H9 (cell line): ENCODE results near the gene CES1. TPM values are rescaled to one million over a fixed set of nuclear protein-coding genes. Genes with fewer than 3 reads are reported as not detected.

Experiments used
- DNase-seq: peaks from one replicate; pipeline ENCODE4 v3.0.0-alpha.2; 2017
- H2AFZ ChIP-seq: one replicate; pipeline ENCODE4 v1.6.1; 2013; ENCODE audit warnings: mild to moderate bottlenecking, low read length, control low read depth, moderate library complexity
- H2AK5ac ChIP-seq: 2 replicates; pipeline ENCODE4 v1.6.1; 2013; ENCODE audit warnings: low read length, control low read depth, mixed read lengths; ENCODE audit not compliant: insufficient read length
- H2BK120ac ChIP-seq: one replicate; pipeline ENCODE4 v1.6.1; 2013; ENCODE audit warnings: low read depth, mild to moderate bottlenecking, low read length, control low read depth, inconsistent platforms; ENCODE audit not compliant: poor library complexity, severe bottlenecking
- H2BK12ac ChIP-seq: 2 replicates; pipeline ENCODE4 v1.6.1; 2013; ENCODE audit warnings: low read length, control low read depth, mixed read lengths, low read depth; ENCODE audit not compliant: insufficient read length
- H2BK15ac ChIP-seq: 2 replicates; pipeline ENCODE4 v1.6.1; 2013; ENCODE audit warnings: low read depth, low read length, control low read depth
- H2BK20ac ChIP-seq: one replicate; pipeline ENCODE4 v1.6.1; 2013; ENCODE audit warnings: low read depth, mild to moderate bottlenecking, low read length, control low read depth, inconsistent platforms; ENCODE audit not compliant: poor library complexity, severe bottlenecking
- H2BK5ac ChIP-seq: 2 replicates; pipeline ENCODE4 v1.6.1; 2013; ENCODE audit warnings: low read length, control low read depth, mixed read lengths; ENCODE audit not compliant: insufficient read length
- H3K14ac ChIP-seq: 2 replicates; pipeline ENCODE4 v1.6.1; 2013; ENCODE audit warnings: low read length, control low read depth; ENCODE audit not compliant: insufficient read depth
- H3K18ac ChIP-seq: 2 replicates; pipeline ENCODE4 v1.6.1; 2013; ENCODE audit warnings: low read depth, mild to moderate bottlenecking, mixed read lengths, low read length, control low read depth; ENCODE audit not compliant: insufficient read length
- H3K23ac ChIP-seq: 2 replicates; pipeline ENCODE4 v1.6.1; 2013; ENCODE audit warnings: low read length, control low read depth, mixed read lengths, low read depth; ENCODE audit not compliant: insufficient read length
- H3K23me2 ChIP-seq: 2 replicates; pipeline ENCODE4 v1.6.1; 2013; ENCODE audit warnings: low read depth, mild to moderate bottlenecking, mixed read lengths, low read length, control low read depth; ENCODE audit not compliant: insufficient read length, poor library complexity, severe bottlenecking
- H3K27ac ChIP-seq: 2 replicates; pipeline ENCODE4 v1.5.1; 2013; ENCODE audit warnings: low read length, control low read depth, mixed read lengths, low read depth; ENCODE audit not compliant: insufficient read length
- H3K27me3 ChIP-seq: 2 replicates; pipeline ENCODE4 v1.6.1; 2013; ENCODE audit warnings: low read length, control low read depth, inconsistent platforms; ENCODE audit not compliant: insufficient read depth
- H3K4ac ChIP-seq: 2 replicates; pipeline ENCODE4 v1.6.1; 2013; ENCODE audit warnings: low read depth, mild to moderate bottlenecking, control low read depth, inconsistent platforms, low read length, moderate library complexity
- H3K4me1 ChIP-seq: 2 replicates; pipeline ENCODE4 v1.6.1; 2013; ENCODE audit warnings: low read length, control low read depth, inconsistent platforms; ENCODE audit not compliant: insufficient read depth
- H3K4me2 ChIP-seq: 2 replicates; pipeline ENCODE4 v1.6.1; 2013; ENCODE audit warnings: low read length, control low read depth, mixed read lengths; ENCODE audit not compliant: insufficient read length, insufficient read depth
- H3K56ac ChIP-seq: 2 replicates; pipeline ENCODE4 v1.6.1; 2013; ENCODE audit warnings: low read depth, mild to moderate bottlenecking, mixed read lengths, low read length, control low read depth; ENCODE audit not compliant: insufficient read length
- H3K79me1 ChIP-seq: 2 replicates; pipeline ENCODE4 v1.6.1; 2013; ENCODE audit warnings: low read depth, mild to moderate bottlenecking, moderate library complexity, low read length, control low read depth, inconsistent platforms; ENCODE audit not compliant: insufficient read depth, poor library complexity, severe bottlenecking
- H3K79me2 ChIP-seq: 2 replicates; pipeline ENCODE4 v1.6.1; 2013; ENCODE audit warnings: low read length, control low read depth, inconsistent platforms; ENCODE audit not compliant: insufficient read depth
- H3K9ac ChIP-seq: 2 replicates; pipeline ENCODE4 v1.6.1; 2013; ENCODE audit warnings: low read length, control low read depth, mixed read lengths; ENCODE audit not compliant: insufficient read length; ENCODE audit errors: extremely low read depth
- H3K9me3 ChIP-seq: one replicate; pipeline ENCODE4 v1.6.1; 2013; ENCODE audit warnings: low read depth, low read length, inconsistent platforms; ENCODE audit not compliant: control insufficient read depth
- H3T11ph ChIP-seq: one replicate; pipeline ENCODE4 v1.6.1; 2013; ENCODE audit warnings: mild to moderate bottlenecking, low read length, control low read depth, inconsistent platforms
- H4K20me1 ChIP-seq: one replicate; pipeline ENCODE4 v1.6.1; 2013; ENCODE audit not compliant: control insufficient read depth, insufficient read length, insufficient read depth
- H4K5ac ChIP-seq: 2 replicates; pipeline ENCODE4 v1.6.1; 2013; ENCODE audit warnings: low read depth, mild to moderate bottlenecking, mixed read lengths, low read length, control low read depth; ENCODE audit not compliant: insufficient read length
- H4K8ac ChIP-seq: replicated peaks from 2 replicates; pipeline ENCODE4 v1.6.1; 2013; ENCODE audit warnings: low read length, control low read depth, mixed read lengths, low read depth; ENCODE audit not compliant: insufficient read length
- H4K91ac ChIP-seq: 2 replicates; pipeline ENCODE4 v1.6.1; 2013; ENCODE audit warnings: low read depth, mild to moderate bottlenecking, moderate library complexity, mixed read lengths, low read length, control low read depth; ENCODE audit not compliant: insufficient read length
- H3K27ac Mint-ChIP-seq, 3 experiments: 2 replicates in 2 of 3; 3 replicates in 1 of 3; pipeline ENCODE4 v1.8.0; 2020 to 2021; ENCODE audit warnings: mixed read lengths in 3 of 3, mild to moderate bottlenecking in 1 of 3, moderate library complexity in 1 of 3
- H3K27me3 Mint-ChIP-seq: 2 replicates; pipeline ENCODE4 v1.8.0; 2021; ENCODE audit warnings: low read depth, mild to moderate bottlenecking, moderate library complexity, mixed read lengths
- H3K36me3 Mint-ChIP-seq, 3 experiments: 2 replicates in 2 of 3; 3 replicates in 1 of 3; pipeline ENCODE4 v1.8.0; 2020 to 2021; ENCODE audit warnings: low read depth in 3 of 3, mixed read lengths in 3 of 3; ENCODE audit not compliant: insufficient read depth in 1 of 3
- H3K4me1 Mint-ChIP-seq, 2 experiments: 2 replicates each; pipeline ENCODE4 v1.8.0; 2020; ENCODE audit warnings: mixed read lengths in 2 of 2
- H3K4me3 Mint-ChIP-seq, 2 experiments: 2 replicates in 1 of 2; 3 replicates in 1 of 2; pipeline ENCODE4 v1.8.0; 2020 to 2021; ENCODE audit warnings: mild to moderate bottlenecking in 2 of 2, mixed read lengths in 2 of 2, moderate library complexity in 1 of 2
- H3K9me3 Mint-ChIP-seq, 2 experiments: 2 replicates in 1 of 2; 3 replicates in 1 of 2; pipeline ENCODE4 v1.8.0; 2020; ENCODE audit warnings: mild to moderate bottlenecking in 2 of 2, mixed read lengths in 2 of 2, moderate library complexity in 1 of 2
- WGBS: extraction: QIAGEN DNeasy Blood & Tissue Kit; methylation state at CpG from one replicate; pipeline ENCODE4 v1.1.7; 2013; ENCODE audit warnings: missing lambda C conversion rate, low lambda C conversion rate, mixed read lengths; ENCODE audit not compliant: insufficient read length; ENCODE audit errors: extremely low coverage; 5-methylcytosine and 5-hydroxymethylcytosine counted together
- total RNA-seq: library from RNA; stranded (reverse); gene quantifications from 2 replicates; pipeline ENCODE4 v1.2.1, GENCODE V29; 2021
- TF ChIP-seq, protein P1 (sequence below): fragments of 200-600 bp; sonication (generic); conservative IDR thresholded peaks from 3 replicates; pipeline ENCODE4 v1.8.0; 2021; ENCODE audit warnings: antibody characterized with exemption, mild to moderate bottlenecking

The CES1 gene
- total RNA-seq, 1 experiment from 2014 or later = not detected

DNA sequence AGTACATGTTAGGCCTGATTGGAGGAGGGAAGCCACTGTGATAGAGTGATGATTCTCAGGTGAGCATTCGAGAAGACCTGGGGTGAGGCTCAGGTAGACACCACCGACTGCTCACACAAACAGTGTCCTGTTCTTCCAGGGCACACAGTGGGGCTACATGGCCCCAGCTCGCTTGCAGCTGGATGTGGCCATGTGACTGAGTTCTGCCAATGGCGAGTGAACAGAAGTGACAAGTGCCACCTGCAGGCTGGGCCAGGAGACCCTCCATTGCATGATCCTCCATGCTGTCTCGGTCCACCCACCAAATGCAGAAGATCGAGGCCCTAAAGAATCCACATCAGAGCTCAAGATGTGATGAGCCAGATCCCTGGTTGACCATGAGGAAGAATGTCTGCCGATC is 36.1 kb upstream of the CES1 start:
- H3K9ac ChIP-seq = no peak overlapping the region
- H3K4me1 ChIP-seq = no peaks in the 10 kb centered on the region
- H3K4me2 ChIP-seq = no peak overlapping the region
- no peaks in the 10 kb centered on the region for H4K20me1 ChIP-seq
- no peak overlapping the region for H3K23ac ChIP-seq
- H2BK120ac ChIP-seq = no peak overlapping the region
- H2BK12ac ChIP-seq = no peak overlapping the region
- H3K27me3 Mint-ChIP-seq = peaks cover 9% of the 10 kb centered on the region
- no peak overlapping the region for H3K27ac Mint-ChIP-seq
- no peaks in the 10 kb centered on the region for H3K27me3 ChIP-seq
- H3K79me1 ChIP-seq = no peaks in the 10 kb centered on the region
- no peak overlapping the region for H2BK15ac ChIP-seq
- no peak overlapping the region for H2AFZ ChIP-seq
- no peak overlapping the region for H3K4me3 Mint-ChIP-seq
- no peak overlapping the region for H3T11ph ChIP-seq
- no peak overlapping the region for H3K56ac ChIP-seq
- H3K14ac ChIP-seq = no peak overlapping the region
- TF ChIP-seq, protein P1, sequence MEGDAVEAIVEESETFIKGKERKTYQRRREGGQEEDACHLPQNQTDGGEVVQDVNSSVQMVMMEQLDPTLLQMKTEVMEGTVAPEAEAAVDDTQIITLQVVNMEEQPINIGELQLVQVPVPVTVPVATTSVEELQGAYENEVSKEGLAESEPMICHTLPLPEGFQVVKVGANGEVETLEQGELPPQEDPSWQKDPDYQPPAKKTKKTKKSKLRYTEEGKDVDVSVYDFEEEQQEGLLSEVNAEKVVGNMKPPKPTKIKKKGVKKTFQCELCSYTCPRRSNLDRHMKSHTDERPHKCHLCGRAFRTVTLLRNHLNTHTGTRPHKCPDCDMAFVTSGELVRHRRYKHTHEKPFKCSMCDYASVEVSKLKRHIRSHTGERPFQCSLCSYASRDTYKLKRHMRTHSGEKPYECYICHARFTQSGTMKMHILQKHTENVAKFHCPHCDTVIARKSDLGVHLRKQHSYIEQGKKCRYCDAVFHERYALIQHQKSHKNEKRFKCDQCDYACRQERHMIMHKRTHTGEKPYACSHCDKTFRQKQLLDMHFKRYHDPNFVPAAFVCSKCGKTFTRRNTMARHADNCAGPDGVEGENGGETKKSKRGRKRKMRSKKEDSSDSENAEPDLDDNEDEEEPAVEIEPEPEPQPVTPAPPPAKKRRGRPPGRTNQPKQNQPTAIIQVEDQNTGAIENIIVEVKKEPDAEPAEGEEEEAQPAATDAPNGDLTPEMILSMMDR = no peak
- no peak overlapping the region for H4K5ac ChIP-seq
- no peaks in the 10 kb centered on the region for H3K36me3 Mint-ChIP-seq
- no peaks in the 10 kb centered on the region for H3K4me1 Mint-ChIP-seq
- no peak overlapping the region for H3K18ac ChIP-seq
- H3K23me2 ChIP-seq = no peaks in the 10 kb centered on the region
- no peak overlapping the region for H3K27ac ChIP-seq
- H4K91ac ChIP-seq = no peak overlapping the region
- H2BK5ac ChIP-seq = no peak overlapping the region
- H2AK5ac ChIP-seq = no peak overlapping the region
- no peak overlapping the region for H3K4ac ChIP-seq
- no peak for DNase-seq
- H4K8ac ChIP-seq = no peak overlapping the region
- no peaks in the 10 kb centered on the region for H3K9me3 Mint-ChIP-seq
- no CpG with 5 or more reads among the region's 7 CpGs for WGBS
- H2BK20ac ChIP-seq = no peak overlapping the region
- no peaks in the 10 kb centered on the region for H3K79me2 ChIP-seq
- H3K9me3 ChIP-seq = no peaks in the 10 kb centered on the region
